ENCODE data around the gene GET4. TPM values are rescaled to one million over a fixed set of nuclear protein-coding genes. Genes with fewer than 3 reads are reported as not detected.

GET4 gene
- total and polyA plus RNA-seq, 2 of the 8 experiments (the other 6 are each of a cell fraction or from before 2014, with no cell fraction given), result 56.7 to 74.1 TPM

DNA sequence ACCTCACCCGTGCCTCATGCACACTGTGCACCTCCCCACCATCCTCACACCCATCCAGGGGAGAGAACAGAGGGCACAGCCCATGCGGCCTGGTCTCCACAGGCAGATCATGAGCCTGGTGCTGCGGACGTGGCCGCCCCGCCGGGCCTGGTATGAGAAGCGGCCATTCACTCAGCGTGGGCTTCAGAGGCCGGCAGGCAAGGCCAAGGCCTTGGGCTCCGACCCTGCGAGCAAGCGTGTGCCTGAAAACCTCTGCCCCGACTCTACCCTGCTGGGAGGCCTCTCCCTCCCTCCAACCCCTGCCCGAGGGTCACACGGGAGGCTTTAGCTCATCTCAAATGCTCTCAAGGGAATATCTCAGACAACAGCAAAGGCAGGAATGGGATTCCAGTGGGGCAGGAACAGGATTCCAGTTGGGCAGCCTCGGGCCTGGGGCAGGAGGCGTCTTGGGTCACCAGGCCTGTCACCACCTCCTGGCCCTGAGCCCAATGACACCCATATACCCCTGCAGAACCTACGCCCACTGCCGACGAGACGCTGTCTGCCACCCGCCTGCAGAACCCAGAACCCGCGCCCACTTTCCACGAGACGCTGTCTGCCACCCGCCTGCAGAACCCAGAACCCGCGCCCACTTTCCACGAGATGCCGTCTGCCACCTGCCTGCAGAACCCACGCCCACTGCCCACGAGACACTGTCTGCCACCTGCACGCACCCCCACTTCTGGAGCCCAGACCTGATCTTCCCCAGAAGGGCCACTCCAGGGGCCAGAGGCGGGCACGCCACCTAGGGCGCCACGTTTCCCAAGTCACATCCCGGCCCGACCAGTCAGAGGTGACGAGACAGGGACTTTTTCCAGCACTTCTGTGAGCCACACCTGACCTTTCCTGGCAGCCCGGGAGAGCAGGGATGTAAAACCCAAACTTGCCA is 39.2 kb downstream of the GET4 start (continued):
- TF ChIP-seq SP1 (IDR thresholded peaks at IDR 0.05; ENCODE audit: low read depth, low read length), result no peak

All from H1 (cell line).